Stimulated activated CD8-positive, alpha-beta memory T cell treated with anti-CD3 and anti-CD28 coated beads, Interleukin-12 subunit alpha, Interleukin-12 subunit beta, amount 100 ng/mL, for 24 hours (primary cell): ENCODE results near the gene CHCHD4.

ENCODE experiments used
- DNase-seq: peaks from one replicate; pipeline ENCODE4 v3.0.0-alpha.2; 2020; ENCODE audit errors: extremely low read depth

Gene CHCHD4

DNA sequence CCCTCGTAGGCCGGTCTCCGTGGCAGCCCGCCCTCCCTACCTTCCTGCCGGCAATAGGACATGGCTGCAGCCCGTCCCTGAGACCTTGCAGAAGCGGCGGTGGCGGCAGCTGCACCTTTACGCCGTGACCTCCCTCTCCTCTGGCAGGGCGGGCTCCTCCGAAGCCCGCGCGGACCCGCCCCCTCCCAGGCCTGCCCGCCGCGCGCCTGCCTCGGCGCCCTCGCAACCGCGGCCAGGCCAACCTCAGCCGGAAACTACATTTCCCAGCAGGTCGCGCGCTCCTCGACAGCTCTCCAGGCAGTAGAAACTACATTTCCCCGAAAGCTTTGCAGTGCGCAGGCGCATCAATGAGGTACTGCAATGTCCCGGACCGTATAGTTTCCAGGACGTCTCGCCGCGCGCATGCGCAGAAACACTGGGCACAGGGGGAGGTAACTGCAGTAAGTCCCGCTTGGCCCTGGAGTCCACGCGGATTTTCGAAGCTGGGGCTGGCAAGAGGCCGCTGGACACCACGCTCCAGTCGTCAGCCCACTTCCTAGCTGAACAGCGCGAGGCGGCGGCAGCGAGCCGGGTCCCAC is at the start of gene CHCHD4, which contains the start of gene TMEM43:
CHCHD4 (minus strand) TSS at position 256 of the 578 bp plus-strand sequence; CDS start at position 62, 194 bp downstream.
TMEM43 (plus strand) TSS at position 438 of the 578 bp plus-strand sequence. CDS start 142 bp downstream, outside the sequence.
- peak; percentile 96 for DNase-seq

DNA sequence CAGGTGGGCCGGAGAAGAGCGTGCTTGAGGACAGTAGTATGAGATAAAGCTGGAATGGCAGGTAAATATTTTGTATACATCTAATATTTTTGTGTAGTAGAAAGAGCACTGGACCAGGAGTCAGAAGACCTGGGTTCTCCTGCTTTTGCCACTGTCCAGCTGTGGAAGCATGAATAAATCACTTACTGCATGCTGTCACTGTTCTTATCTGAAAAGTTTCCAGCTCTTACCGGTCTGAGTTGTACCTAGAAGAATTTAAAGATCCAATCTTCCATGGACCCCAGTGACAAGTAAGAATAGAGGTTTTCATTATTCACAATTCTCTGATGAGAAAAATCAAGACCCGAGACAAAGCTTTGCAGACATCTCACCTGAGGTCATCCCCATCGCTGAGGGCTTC is 47.8 kb upstream of the CHCHD4 start:
- no peak for DNase-seq

DNA sequence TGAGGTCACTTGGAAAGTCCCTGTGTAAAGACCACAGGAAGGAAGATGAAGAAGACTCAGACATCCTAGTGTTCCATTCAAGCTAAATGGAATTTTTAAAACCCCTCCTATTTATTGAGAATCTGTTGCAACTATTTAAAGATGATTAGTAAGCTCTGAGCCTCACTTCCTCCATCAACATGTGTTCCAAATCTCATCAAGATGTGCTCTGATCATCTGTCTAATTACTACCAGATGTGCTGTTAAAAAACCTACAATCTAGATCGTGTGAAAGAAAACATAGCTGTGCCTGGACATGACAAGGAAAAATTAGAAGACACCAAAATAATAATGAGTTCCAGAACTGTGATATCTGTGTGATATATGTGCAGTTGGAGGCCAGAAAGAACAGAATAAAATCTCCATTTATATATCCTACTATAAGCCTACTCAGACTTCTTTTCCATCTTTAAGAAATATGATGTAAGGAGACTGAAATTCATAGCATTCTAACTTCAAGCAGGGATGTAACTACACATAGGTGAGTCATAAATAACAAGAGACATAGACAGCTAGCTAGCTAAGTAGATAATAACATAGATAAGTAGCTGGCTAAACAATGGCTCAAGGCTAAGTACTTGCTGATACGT is 46.0 kb upstream of the CHCHD4 start:
- DNase-seq: no peak

DNA sequence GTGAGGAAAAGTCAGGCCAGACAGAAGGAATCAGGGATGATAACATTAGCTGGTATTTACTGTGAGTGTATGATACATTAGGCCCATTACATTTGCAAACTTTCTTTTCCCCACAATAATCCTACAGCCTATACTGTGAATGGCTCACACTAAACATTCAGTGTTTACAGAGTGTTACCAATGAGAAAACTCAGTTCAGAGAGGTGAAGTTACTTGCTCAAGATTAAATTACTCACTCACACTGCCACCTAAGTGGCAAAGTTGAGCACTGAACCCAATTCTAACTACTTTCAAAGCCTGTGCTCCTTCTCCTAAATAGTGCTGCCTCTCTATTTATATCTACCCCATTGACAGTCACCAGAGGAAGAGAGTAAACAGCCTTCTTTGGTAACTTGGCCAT is 45.2 kb upstream of the CHCHD4 start:
- DNase-seq: no peak

DNA sequence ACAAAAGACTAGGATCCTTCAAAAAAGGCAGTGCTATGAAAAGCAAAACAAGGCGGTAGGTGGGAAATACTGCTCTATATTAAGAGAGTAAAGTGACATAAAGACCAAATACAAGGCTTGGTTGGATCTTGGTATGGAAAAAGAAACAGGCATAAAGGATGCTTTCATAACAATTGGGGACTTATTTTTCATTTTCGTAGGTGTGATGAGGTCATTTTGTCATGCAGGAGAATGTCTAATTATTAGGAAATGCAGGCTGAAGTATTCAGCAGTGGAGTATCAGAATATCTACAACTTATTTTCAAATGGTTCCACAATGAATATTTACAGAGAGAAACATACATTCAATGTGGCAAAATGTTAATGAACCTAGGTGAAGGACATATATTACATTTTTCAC is 44.8 kb upstream of the CHCHD4 start:
- DNase-seq: no peak

DNA sequence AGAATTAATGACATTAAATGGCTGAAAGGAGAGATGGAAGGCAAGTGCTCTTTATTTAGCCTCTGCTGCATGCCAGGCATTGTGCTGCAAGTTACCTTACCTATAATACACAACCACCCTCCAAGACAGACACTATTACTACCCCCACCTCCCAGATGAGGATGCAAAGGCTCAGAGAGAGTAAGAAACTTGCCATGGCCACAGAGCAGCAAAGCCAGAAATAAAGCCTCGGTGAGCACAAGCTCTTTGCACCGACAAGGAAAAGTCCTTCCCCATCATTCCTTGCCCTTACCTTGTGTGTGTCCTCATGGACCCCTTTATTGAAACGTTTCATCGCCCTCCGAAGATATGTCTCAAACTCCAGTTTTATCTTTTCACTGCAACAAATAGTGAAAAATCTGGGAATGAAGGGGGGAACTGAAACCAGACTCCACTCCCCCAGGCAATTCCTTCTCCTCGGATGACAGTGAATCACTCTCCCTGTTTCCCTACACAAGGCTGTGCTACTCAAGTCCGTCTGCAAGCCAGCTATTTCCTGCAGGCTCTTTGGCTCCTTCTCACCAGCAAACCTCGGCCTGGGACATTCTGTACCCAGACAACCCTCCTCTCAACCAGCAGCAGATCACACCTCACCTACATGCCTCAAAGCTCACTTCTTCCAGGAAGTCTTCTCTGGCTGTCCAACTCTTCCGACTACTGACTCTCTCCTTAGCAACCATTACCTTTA is 42.4 kb upstream of the CHCHD4 start:
- no peak for DNase-seq

DNA sequence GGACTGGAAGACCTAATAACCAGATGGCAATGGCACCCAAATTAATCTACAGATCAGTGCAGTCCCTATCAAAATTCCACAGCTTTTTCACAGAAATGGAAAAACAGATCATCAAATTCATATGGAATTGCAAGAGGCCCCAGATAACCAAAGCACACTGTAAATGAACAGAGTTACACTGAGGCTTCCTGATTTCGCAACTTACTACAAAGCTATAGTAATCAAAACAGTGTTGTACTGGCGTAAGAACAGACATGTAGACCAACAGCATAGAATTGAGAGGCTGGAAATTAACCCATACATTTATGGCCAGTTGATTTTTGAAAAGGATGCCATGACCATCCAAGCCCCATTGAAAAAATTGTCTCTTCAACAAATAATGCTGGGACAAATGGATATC is 37.5 kb upstream of the CHCHD4 start:
- DNase-seq: no peak

DNA sequence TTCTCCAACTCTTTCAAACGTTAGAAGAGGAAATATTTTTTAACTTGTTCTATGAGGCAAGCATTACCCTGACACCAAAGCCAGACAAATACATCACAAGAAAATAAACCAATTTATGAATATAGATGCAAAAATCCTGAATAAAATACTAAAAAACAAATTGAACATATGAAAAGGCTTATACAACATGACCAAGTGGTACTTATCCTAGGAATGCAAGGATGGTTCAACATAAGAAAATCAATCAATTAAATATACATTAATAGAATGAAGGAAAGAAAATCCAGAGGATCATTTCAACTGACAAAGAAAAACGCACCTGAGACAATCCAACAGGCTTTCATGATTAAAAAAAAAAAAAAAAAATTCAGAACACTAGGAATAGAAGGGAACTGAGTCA is 36.6 kb upstream of the CHCHD4 start:
- no peak for DNase-seq

DNA sequence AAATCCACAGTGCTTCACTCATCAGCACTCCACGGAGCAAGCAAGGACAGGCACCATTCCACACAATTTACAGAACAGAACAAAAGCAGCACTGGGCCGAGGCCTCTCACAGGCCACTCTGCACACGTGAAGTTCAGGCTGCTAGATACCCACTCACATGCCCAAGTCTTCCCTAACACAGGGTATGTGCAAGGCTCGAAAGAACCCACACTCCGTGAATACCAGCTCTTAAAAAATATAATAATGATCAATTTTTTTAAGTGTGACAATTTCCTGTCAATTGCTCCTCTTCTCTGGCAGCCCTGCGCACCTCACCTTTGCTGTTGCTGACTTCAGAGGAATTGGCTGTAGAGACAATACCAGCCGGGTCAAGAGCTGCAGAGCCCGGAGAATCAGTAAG is 34.8 kb upstream of the CHCHD4 start:
- DNase-seq: no peak

DNA sequence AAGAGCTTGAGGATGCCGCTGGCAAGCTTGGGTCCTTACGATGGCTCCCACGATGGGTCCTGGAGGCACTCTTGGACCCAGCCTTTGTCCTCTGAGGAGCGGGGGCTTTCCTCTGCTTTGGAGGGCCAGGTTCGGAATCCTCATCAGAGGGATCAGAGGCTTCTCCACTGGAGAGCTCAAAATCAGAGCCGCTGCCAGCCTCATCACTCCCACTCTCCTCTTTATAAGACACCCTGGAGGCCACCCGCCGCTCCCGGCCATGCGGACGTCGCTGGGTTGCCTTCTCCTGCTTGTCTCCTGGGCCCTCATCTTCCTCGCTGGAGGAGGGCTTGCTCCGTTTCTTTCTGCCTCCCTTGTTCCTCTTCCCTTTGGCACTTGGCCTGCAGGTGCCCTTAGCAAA is 33.7 kb upstream of the CHCHD4 start:
- DNase-seq: no peak

DNA sequence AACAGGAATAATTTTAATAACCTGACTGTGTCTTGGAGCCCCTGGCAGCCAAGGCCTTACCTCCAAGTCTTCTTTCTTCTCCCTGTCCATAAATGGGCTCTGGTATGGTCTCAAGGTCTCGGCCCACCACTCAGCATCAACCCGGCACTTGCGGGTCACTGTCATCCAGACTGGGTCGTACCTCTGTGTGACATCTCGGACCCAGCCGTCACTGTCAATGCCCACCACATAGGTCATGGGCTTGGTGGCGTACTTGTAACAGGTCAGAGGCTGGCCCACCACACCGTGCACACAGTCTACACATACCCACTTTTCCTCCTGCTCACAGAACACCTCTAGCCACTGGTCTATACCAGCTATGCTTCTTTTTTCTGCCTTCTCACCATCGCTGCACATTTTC is 33.3 kb upstream of the CHCHD4 start:
- DNase-seq: no peak

DNA sequence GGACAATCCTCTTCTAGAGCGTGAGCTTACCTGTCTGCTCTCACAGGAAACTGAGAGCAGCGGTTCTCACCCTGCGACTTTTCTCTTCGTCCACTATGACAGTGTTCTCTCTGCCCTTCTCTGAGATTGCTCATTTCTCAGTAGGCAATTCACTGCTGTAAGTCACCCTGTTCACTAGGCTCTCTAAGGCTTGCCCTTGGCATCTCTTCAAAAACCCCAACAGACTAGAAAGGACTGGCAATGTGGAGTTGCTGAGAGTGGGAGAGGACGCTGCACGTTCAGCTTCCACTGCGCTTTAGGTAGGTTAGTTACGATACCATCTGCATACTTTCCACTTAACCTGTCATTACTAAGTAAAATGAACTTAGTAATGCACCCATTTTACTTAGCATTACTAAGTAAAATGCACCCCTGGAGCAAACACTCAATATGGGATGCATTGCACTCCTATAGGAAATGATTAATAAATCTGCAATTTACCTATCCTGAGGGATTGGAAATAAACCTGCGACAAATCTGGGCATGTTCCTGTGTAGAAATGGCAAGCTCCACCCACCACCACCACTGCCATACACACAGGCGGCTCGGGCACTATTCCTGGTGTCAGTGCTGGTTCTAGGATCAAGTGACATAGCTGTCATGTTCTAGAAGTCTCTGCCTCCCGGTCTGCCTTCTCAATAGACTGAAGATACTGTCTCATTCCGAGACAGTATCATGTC is 32.3 kb upstream of the CHCHD4 start:
- no peak for DNase-seq

DNA sequence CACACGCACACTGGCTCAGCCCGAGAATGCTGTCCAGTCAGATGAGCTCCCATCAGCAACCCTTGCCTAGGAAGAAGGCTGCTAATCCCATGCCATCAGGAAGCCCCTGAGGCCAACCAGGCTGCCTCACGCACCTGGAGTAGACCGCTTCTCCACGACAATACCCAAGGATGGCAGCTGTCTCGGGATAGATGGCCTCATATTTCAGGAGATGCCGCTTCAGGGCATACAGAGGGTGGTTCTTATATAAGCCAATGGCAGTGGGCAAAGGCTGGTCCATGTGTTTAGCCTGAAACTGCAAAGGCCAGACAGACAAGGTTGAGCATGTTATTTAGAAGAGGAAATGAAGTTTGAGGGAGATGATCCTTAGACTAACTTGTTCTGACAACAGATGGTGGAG is 31.5 kb upstream of the CHCHD4 start:
- no peak for DNase-seq

DNA sequence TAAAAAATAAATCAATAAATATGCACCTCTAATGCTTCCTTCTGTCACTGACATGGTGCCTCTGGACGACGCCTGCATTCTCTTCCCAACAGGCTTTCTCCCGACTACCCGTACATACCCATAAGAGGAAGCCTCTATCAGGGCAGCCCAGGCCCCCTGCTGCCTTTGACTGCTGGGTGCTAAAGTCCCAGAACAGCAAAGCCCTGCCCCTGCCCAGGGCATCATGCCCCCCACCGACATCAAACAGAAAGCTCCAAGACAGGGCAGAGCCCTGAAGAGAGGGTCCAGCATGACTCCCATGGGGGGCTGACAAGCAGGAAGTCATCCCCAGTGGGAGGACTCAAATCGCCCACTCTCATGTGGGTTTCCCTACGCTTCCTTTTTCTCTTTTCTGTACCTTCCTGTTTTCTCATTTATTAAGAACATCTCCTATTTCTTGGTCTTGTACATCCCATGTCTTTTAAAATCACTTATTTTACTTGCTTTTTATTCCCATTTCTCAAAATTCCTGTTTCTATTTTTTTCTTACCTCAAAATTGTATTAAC is 30.3 kb upstream of the CHCHD4 start:
- DNase-seq: no peak

DNA sequence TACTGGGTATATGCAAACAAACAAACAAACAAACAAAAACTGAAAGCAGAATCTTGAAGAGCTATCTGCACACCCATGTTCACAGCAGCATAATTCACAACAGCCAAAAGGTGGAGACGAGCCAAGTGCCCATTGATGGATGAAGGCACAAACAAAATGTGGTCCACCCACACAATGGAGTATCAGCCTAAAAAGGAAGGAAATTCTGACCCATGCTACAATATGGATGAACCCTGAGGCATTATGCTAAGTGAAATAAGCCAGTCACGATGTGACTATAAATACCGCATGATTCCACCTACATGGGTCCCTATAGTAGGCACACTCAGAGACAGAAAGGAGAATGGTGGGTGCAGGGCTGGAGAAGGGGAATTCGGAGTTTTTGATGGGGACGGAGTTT is 29.6 kb upstream of the CHCHD4 start:
- DNase-seq: no peak

DNA sequence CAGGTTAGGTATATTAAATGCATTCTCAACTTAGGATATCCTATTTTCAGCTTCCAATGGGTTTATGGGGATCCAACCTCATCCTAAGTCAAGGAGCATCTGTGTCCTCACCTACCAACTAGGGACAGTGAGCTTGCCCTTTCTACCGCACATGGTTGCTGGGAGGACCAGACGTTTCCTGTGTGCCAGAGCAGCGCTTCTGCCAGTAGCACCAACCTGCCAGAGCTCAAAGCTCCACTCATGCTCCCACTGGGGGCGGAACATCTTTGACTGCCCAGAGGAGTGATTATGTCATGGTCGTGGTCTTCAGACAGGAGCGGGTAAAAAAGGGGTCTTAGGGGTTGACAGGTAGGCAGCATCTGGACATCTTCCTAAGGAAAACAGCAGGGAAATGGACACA is 29.0 kb upstream of the CHCHD4 start:
- no peak for DNase-seq

DNA sequence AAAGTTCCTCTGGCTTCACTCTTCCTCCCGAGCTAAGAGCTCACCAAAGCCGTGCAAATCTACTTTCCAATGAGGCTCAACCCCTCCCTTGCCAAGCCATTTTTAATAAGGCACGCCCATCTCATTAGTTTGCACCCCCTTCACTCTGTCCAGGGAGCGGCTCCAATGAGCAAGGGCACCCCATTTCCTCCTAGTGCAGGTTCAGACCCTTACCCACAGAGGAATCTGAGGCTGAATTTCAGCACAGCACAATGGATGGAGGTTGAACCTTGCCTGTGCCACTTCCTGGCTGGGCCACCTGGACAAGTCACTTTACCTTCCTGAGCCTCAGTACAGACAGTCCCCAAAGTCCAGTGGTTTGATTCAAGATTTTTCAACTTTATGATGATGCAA is 28.3 kb upstream of the CHCHD4 start:
- DNase-seq: no peak

DNA sequence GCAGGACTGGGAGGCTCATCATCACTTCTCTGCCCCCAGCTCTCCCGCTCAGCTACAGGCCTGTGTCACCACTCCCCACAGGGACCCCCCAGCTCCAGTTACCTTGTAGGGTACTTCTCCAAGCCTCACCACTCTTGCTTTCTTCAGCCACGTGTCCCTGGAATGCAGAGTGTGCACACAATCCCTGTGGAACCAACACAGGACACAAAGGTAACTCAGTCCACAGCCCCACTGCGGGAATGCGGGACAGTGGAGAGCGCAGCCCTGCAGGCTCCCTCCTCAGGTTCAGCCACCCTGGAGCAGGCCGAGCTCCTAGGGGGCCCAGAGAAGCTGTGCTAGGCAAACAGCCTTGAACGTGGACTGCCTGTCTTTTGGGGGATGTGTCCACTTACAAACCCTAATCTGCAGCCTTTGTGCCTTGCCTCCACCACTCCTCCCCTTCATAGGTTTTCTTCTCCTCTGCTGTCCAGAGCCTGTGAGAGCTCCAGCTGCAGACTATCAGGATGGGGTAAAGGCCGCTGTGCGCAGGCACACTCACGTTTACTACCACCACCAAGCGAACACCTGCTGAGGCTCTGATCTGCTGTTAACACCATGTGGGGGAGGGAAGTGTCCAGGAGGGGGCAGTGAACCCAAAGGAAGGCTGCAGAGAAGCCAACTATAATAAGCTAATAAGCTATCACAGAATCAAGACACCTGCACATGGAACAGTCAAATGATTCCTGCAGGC is 27.7 kb upstream of the CHCHD4 start:
- no peak for DNase-seq

DNA sequence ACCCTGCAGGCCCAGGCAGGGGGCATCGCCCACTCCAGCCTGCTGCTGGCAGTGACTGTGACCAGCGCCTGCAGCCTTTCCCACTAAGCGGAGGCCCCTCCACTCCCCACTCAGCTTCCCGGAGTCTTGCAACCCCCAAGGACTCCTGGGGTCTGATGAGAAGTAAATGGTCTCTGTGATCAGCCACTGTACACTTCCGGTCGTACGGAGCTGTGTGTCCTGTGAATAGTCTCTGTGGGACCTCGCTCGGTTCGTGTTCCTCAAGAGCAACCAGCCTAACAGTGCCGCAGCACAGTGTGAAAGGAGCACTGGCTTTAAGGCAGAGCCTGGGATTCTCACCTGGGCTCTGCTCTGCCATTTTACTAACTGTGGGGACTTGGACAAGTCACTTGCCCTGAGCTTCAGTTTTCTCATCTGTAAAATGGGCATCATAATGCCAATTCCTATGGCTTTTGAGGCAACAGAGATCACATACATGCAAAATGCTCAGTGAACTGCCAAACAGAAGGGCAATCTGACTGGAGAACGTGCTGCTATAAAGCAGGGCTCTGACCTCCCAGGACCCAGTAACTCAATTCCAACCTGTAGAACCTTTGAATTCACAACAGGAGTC is 26.9 kb upstream of the CHCHD4 start:
- DNase-seq: no peak

DNA sequence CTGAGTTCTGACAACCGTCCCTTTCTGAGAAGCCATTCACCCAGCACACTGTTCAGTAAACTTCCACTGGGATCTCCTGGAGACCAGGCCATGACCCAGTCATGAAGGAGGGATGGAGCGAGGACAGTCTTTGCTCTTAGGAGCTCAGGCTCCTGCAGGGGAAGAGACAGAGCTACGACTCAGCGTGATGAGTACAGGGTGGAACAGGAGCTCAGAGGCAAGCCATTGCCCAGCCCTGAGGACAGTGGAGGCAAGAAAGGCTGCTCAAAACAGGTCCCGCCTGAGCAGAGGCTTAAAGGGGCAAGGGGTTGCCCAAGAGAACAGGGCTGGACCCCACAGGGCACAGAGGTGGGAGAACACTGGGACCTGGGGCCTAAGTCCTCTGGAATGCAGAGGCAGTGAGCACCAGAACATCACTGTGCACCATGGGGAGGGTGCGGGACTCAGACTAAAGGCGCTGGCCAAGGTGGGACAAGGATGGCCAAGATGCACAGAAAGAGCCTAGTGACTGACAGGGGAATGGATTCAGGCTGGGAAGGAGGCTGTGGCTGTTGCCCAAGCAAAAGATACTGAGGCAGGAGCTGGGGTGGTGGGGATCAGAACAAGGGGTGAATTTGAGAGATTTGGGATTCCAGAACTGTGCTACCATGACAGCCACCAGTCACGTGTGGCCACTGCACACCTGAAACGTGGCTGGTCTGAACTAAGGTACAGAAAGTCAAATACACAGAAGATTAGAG is 26.0 kb upstream of the CHCHD4 start:
- DNase-seq: no peak
